Measurements from ENCODE around the gene ZBTB16.
A peak's percentile ranks its signal among the peaks of the same experiment; 100 is the strongest.

ZBTB16 gene

GRCh38 chr11:114063149-114063828 lies 3.8 kb downstream of the ZBTB16 start:
- Histone ChIP-seq H3K4me1 (no peaks in the 10 kb centered on the region), H3K36me3 (replicated peaks) (no peaks in the 10 kb centered on the region), H3K9me3 (no peaks in the 10 kb centered on the region), H3K27me3 (ENCODE audit: low read depth) (peaks cover 43% of the 10 kb centered on the region), H3K4me3 (no peak overlapping the region)
- DNase-seq (ENCODE audit: low spot score in 2 of 2): no peak
- in situ Hi-C loops (cut with MboI; ENCODE audit: low sequenced_read_pairs): no loop called here

- no peaks in the 10 kb centered on the region for H3K4me1 ChIP-seq
- H3K27me3 ChIP-seq (ENCODE audit: low read depth): peaks cover 38% of the 10 kb centered on the region
- no peak overlapping the region for H3K4me3 ChIP-seq
- in situ Hi-C loops (cut with MboI; ENCODE audit: low sequenced_read_pairs): no loop called here
- H3K36me3 ChIP-seq (replicated peaks): no peaks in the 10 kb centered on the region
- no peak for DNase-seq (ENCODE audit: low spot score in 2 of 2)
- H3K9me3 ChIP-seq: no peaks in the 10 kb centered on the region
Measured at GRCh38 chr11:114063829-114064201, 4.3 kb downstream of the ZBTB16 start.

GRCh38 chr11:114064216-114064615 lies 4.7 kb downstream of the ZBTB16 start:
- DNase-seq (ENCODE audit: low spot score in 2 of 2): no peak
- no peaks in the 10 kb centered on the region for H3K9me3 ChIP-seq
- no peaks in the 10 kb centered on the region for H3K36me3 ChIP-seq (replicated peaks)
- H3K27me3 ChIP-seq (ENCODE audit: low read depth): peaks cover 34% of the 10 kb centered on the region
- in situ Hi-C loops (cut with MboI; ENCODE audit: low sequenced_read_pairs): no loop called here
- H3K4me1 ChIP-seq: no peaks in the 10 kb centered on the region
- no peak overlapping the region for H3K4me3 ChIP-seq

- Histone ChIP-seq H3K36me3 (replicated peaks) (no peaks in the 10 kb centered on the region), H3K4me3 (no peak overlapping the region), H3K9me3 (no peaks in the 10 kb centered on the region), H3K27me3 (ENCODE audit: low read depth) (peaks cover 28% of the 10 kb centered on the region), H3K4me1 (no peaks in the 10 kb centered on the region)
- in situ Hi-C loops (cut with MboI; ENCODE audit: low sequenced_read_pairs): no loop called here
- no peak for DNase-seq (ENCODE audit: low spot score in 2 of 2)
Measured at GRCh38 chr11:114065094-114065493, 5.6 kb downstream of the ZBTB16 start.

- Histone ChIP-seq H3K4me1 (no peaks in the 10 kb centered on the region), H3K9me3 (no peaks in the 10 kb centered on the region), H3K4me3 (no peak overlapping the region), H3K27me3 (ENCODE audit: low read depth) (peaks cover 19% of the 10 kb centered on the region), H3K36me3 (replicated peaks) (no peaks in the 10 kb centered on the region)
- no peak for DNase-seq (ENCODE audit: low spot score in 2 of 2)
- in situ Hi-C loops (cut with MboI; ENCODE audit: low sequenced_read_pairs): no loop called here
Measured at GRCh38 chr11:114066046-114066648, 6.6 kb downstream of the ZBTB16 start.

- no peak for DNase-seq (ENCODE audit: low spot score in 2 of 2)
- in situ Hi-C loops (cut with MboI; ENCODE audit: low sequenced_read_pairs): no loop called here
- no peaks in the 10 kb centered on the region for H3K9me3 ChIP-seq
Measured at GRCh38 chr11:114068327-114068726, 8.8 kb downstream of the ZBTB16 start.

GRCh38 chr11:114070464-114071139 lies 11.1 kb downstream of the ZBTB16 start:
- Histone ChIP-seq H3K4me1 (no peaks in the 10 kb centered on the region), H3K9me3 (no peaks in the 10 kb centered on the region), H3K36me3 (replicated peaks) (no peaks in the 10 kb centered on the region), H3K27me3 (ENCODE audit: low read depth) (0 out of 2 replicates have a peak, but pooled peaks cover 2% of the 10 kb centered on the region), H3K4me3 (no peak overlapping the region)
- in situ Hi-C loops (cut with MboI; ENCODE audit: low sequenced_read_pairs): no loop called here
- no peak for DNase-seq (ENCODE audit: low spot score in 2 of 2)

More at GRCh38 chr11:114068327-114068726, 8.8 kb downstream of the ZBTB16 start:
- no peaks in the 10 kb centered on the region for H3K4me1 ChIP-seq
- no peaks in the 10 kb centered on the region for H3K36me3 ChIP-seq (replicated peaks)
- H3K4me3 ChIP-seq: no peak overlapping the region
- H3K27me3 ChIP-seq (ENCODE audit: low read depth): peaks cover 2% of the 10 kb centered on the region; the same call in 1 of the 2 replicates

- no peaks in the 10 kb centered on the region for H3K9me3 ChIP-seq
- no peaks in the 10 kb centered on the region for H3K4me1 ChIP-seq
- in situ Hi-C loops (cut with MboI; ENCODE audit: low sequenced_read_pairs): no loop called here
- no peak for DNase-seq (ENCODE audit: low spot score in 2 of 2)
- no peak overlapping the region for H3K4me3 ChIP-seq
- peaks cover 14% of the 10 kb centered on the region for H3K27me3 ChIP-seq (ENCODE audit: low read depth)
- H3K36me3 ChIP-seq (replicated peaks): no peaks in the 10 kb centered on the region
Measured at GRCh38 chr11:114073007-114073827, 13.7 kb downstream of the ZBTB16 start.

GRCh38 chr11:114073828-114074381 lies 14.4 kb downstream of the ZBTB16 start:
- Histone ChIP-seq H3K27me3 (ENCODE audit: low read depth) (peaks cover 17% of the 10 kb centered on the region), H3K9me3 (no peaks in the 10 kb centered on the region), H3K4me1 (no peaks in the 10 kb centered on the region), H3K36me3 (replicated peaks) (no peaks in the 10 kb centered on the region), H3K4me3 (no peak overlapping the region)
- in situ Hi-C loops (cut with MboI; ENCODE audit: low sequenced_read_pairs): no loop called here
- no peak for DNase-seq (ENCODE audit: low spot score in 2 of 2)

- no peaks in the 10 kb centered on the region for H3K9me3 ChIP-seq
- H3K4me1 ChIP-seq: no peaks in the 10 kb centered on the region
Measured at GRCh38 chr11:114074546-114075343, 15.2 kb downstream of the ZBTB16 start.

GRCh38 chr11:114075344-114075610 lies 15.8 kb downstream of the ZBTB16 start:
- Histone ChIP-seq H3K9me3 (no peaks in the 10 kb centered on the region), H3K27me3 (ENCODE audit: low read depth) (peaks cover 17% of the 10 kb centered on the region), H3K36me3 (replicated peaks) (no peaks in the 10 kb centered on the region), H3K4me3 (no peak overlapping the region), H3K4me1 (no peaks in the 10 kb centered on the region)
- no peak for DNase-seq (ENCODE audit: low spot score in 2 of 2)
- in situ Hi-C loops (cut with MboI; ENCODE audit: low sequenced_read_pairs): no loop called here

More at GRCh38 chr11:114074546-114075343, 15.2 kb downstream of the ZBTB16 start:
- in situ Hi-C loops (cut with MboI; ENCODE audit: low sequenced_read_pairs): no loop called here
- DNase-seq (ENCODE audit: low spot score in 2 of 2): no peak
- H3K27me3 ChIP-seq (ENCODE audit: low read depth): peaks cover 17% of the 10 kb centered on the region
- no peak overlapping the region for H3K4me3 ChIP-seq
- no peaks in the 10 kb centered on the region for H3K36me3 ChIP-seq (replicated peaks)

GRCh38 chr11:114075891-114076441 lies 16.5 kb downstream of the ZBTB16 start:
- Histone ChIP-seq H3K9me3 (no peaks in the 10 kb centered on the region), H3K27me3 (ENCODE audit: low read depth) (peaks cover 15% of the 10 kb centered on the region), H3K4me1 (no peaks in the 10 kb centered on the region), H3K4me3 (no peak overlapping the region), H3K36me3 (replicated peaks) (no peaks in the 10 kb centered on the region)
- DNase-seq (ENCODE audit: low spot score in 2 of 2): peak; percentile 12 to 64
- in situ Hi-C loops (cut with MboI; ENCODE audit: low sequenced_read_pairs): no loop called here

- peaks cover 17% of the 10 kb centered on the region for H3K27me3 ChIP-seq (ENCODE audit: low read depth)
- no peaks in the 10 kb centered on the region for H3K4me1 ChIP-seq
- no peak overlapping the region for H3K4me3 ChIP-seq
- no peaks in the 10 kb centered on the region for H3K36me3 ChIP-seq (replicated peaks)
- in situ Hi-C loops (cut with MboI; ENCODE audit: low sequenced_read_pairs): no loop called here
- DNase-seq (ENCODE audit: low spot score in 2 of 2): no peak
- no peaks in the 10 kb centered on the region for H3K9me3 ChIP-seq
Measured at GRCh38 chr11:114076921-114077331, 17.4 kb downstream of the ZBTB16 start.

Data from HAP-1 (cell line).